HFF-Myc (cell line): ENCODE results near the gene HHIPL1.

ENCODE experiments used
- DNase-seq: peaks from one replicate; pipeline ENCODE4 v3.0.0-alpha.2; 2011; ENCODE audit warnings: low read depth; ENCODE audit errors: extremely low read depth
- H3K4me3 ChIP-seq: replicated peaks from 2 replicates; pipeline ENCODE4 v1.5.1; 2011; ENCODE audit warnings: low read depth, mild to moderate bottlenecking, control low read depth, low read length
- TF ChIP-seq, protein P1 (sequence below): IDR thresholded peaks from 2 replicates; pipeline ENCODE4 v1.5.1; 2012; ENCODE audit warnings: mild to moderate bottlenecking, low read depth, low read length, control low read depth; ENCODE audit errors: missing control alignments

Gene HHIPL1

GRCh38 chr14:99644723-99645544, at the start of gene HHIPL1:
HHIPL1 (plus strand) TSS chr14:99645129; CDS start chr14:99645208, 79 bp downstream.
- H3K4me3 ChIP-seq: peak within 1 kb of the TSS; percentile 19
- TF ChIP-seq, protein P1, sequence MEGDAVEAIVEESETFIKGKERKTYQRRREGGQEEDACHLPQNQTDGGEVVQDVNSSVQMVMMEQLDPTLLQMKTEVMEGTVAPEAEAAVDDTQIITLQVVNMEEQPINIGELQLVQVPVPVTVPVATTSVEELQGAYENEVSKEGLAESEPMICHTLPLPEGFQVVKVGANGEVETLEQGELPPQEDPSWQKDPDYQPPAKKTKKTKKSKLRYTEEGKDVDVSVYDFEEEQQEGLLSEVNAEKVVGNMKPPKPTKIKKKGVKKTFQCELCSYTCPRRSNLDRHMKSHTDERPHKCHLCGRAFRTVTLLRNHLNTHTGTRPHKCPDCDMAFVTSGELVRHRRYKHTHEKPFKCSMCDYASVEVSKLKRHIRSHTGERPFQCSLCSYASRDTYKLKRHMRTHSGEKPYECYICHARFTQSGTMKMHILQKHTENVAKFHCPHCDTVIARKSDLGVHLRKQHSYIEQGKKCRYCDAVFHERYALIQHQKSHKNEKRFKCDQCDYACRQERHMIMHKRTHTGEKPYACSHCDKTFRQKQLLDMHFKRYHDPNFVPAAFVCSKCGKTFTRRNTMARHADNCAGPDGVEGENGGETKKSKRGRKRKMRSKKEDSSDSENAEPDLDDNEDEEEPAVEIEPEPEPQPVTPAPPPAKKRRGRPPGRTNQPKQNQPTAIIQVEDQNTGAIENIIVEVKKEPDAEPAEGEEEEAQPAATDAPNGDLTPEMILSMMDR: no peak
- DNase-seq: no peak

GRCh38 chr14:99595524-99595923, 49.4 kb upstream of the HHIPL1 start:
- TF ChIP-seq, protein P1: no peak
- no peak overlapping the region for H3K4me3 ChIP-seq
- no peak for DNase-seq

- no peak overlapping the region for H3K4me3 ChIP-seq
- TF ChIP-seq, protein P1: no peak
- no peak for DNase-seq
These were observed 48.8 kb upstream of the HHIPL1 start for GRCh38 chr14:99596071-99596627.

- H3K4me3 ChIP-seq: no peak overlapping the region
- DNase-seq: no peak
- TF ChIP-seq, protein P1: no peak
These were observed 48.2 kb upstream of the HHIPL1 start for GRCh38 chr14:99596772-99597171.

DNA sequence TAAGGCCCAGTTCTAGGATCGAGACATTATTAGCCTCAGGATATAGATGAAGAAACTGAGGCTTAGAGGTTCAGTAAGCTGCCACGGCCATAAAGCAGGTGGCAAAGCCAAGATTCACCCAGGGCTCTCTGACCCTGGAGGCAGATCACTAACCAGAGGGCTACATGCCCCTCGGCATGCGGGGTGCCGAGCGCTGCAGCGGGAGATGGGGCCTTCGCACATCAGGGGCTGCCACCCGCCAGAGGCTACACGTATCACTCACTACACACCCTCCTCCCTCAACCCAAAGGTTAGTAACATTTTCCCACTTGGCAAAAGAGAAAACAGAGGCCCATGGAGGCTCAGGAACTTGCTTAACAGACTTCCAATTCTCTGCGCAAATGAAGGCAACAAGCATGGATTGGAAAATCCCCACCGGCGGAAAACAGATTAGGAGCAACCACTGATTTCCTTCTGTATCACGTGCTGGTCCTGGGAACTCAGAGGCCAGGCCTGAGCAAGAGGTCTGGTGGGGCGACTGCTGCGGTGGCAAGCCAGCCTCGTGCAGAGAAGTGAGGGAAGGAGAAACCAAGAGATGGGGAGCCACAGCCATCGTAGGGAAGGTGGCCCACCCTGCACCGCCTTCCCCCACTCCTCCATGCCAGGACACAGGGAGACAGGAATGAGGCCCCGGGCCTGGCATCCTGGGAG, 46.9 kb upstream of the HHIPL1 start:
- TF ChIP-seq, protein P1: no peak
- no peak overlapping the region for H3K4me3 ChIP-seq
- DNase-seq: no peak

- DNase-seq: no peak
- TF ChIP-seq, protein P1: no peak
- H3K4me3 ChIP-seq: no peak overlapping the region
These were observed 46.2 kb upstream of the HHIPL1 start for GRCh38 chr14:99598774-99599173.
